HG03432 (cell line): ENCODE measurements around the gene FRZB.
A peak's percentile ranks its signal among the peaks of the same experiment; 100 is the strongest.

ENCODE experiments used
- ATAC-seq: cut with Tn5 transposase; IDR thresholded peaks from one replicate; pipeline ENCODE4 v1.9.1; 2021; ENCODE audit warnings: mild to moderate bottlenecking, moderate library complexity; ENCODE audit not compliant: unreplicated experiment

The FRZB gene

GRCh38 chr2:182804128-182804527 is 62.3 kb downstream of the FRZB start:
- ATAC-seq, result no peak

- no peak for ATAC-seq
Observed at GRCh38 chr2:182798736-182799135, 67.7 kb downstream of the FRZB start.

DNA sequence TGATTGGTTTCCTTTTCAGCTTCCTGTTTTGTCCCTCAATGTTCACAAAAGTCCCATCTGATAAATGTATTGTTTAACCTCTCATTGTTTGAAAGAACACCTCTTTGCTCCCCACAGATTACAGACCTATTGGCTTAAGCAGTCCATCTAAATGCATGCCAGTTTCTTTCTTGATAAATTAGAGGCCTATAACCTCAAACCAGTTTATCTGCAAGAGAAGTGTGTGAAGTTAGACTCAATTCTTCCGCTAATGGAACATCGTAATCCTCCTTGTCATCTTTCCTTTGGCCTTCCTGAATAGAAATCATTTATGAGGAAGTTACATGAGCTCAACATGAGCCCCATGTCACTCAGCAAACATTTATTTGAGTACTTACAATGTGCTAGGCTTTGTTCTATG is 74.0 kb downstream of the FRZB start:
- no peak for ATAC-seq

DNA sequence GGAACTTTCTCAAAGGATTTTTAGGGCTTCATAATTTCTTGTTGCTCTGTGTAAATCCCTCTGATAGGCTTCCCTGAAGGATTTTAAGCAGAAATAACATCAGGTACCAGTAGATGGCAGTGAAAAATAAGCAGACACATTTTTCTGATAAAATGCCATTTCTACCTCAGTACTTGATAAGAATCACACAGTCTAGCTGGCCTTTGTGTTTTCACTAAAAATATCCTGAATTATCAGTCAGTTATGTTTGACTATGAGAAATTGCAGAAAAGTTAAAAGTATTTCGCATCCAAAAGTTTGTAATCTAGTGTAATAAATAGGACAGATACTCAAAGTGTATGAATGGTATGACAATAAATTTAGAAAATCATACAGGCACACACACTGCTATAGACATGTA is 81.7 kb downstream of the FRZB start:
- peak; percentile 62 for ATAC-seq

GRCh38 chr2:182784058-182784706 is 82.3 kb downstream of the FRZB start:
- ATAC-seq, result no peak
